NT2/D1 (cell line): Measurements from ENCODE around the gene SOAT2.

Experiments
- SUZ12 ChIP-seq: IDR thresholded peaks from 2 replicates; pipeline ENCODE4 v1.6.1; 2011; ENCODE audit not compliant: insufficient read length, insufficient read depth; ENCODE audit errors: extremely low read depth
- ZNF274 ChIP-seq: IDR thresholded peaks from 2 replicates; pipeline ENCODE4 v1.6.1; 2011; ENCODE audit warnings: mild to moderate bottlenecking, low read depth, low read length

GRCh38 chr12:53074283-53074998 lies 28.8 kb upstream of the SOAT2 start:
- TF ChIP-seq SUZ12: no peak
- no peak for TF ChIP-seq ZNF274
